ENCODE data around the gene NTHL1. TPM values are rescaled to one million over a fixed set of nuclear protein-coding genes. Genes with fewer than 3 reads are reported as not detected.

The NTHL1 gene
- total RNA-seq, 1 experiment from 2014 or later: 74.7 TPM

GRCh38 chr16:2028620-2029220 lies 18.9 kb downstream of the NTHL1 start:
- H3K9me3 ChIP-seq: no peaks in the 10 kb centered on the region
- no peak for DNase-seq
- H3K36me3 ChIP-seq: no peaks in the 10 kb centered on the region
- H3K27me3 ChIP-seq: no peaks in the 10 kb centered on the region
- H3K4me3 ChIP-seq: no peak overlapping the region

- Histone ChIP-seq H3K9me3 (no peaks in the 10 kb centered on the region), H3K4me3 (no peak overlapping the region), H3K36me3 (no peaks in the 10 kb centered on the region), H3K27me3 (no peaks in the 10 kb centered on the region)
- DNase-seq: no peak
Observed at GRCh38 chr16:2028146-2028545, 19.5 kb downstream of the NTHL1 start.

DNA sequence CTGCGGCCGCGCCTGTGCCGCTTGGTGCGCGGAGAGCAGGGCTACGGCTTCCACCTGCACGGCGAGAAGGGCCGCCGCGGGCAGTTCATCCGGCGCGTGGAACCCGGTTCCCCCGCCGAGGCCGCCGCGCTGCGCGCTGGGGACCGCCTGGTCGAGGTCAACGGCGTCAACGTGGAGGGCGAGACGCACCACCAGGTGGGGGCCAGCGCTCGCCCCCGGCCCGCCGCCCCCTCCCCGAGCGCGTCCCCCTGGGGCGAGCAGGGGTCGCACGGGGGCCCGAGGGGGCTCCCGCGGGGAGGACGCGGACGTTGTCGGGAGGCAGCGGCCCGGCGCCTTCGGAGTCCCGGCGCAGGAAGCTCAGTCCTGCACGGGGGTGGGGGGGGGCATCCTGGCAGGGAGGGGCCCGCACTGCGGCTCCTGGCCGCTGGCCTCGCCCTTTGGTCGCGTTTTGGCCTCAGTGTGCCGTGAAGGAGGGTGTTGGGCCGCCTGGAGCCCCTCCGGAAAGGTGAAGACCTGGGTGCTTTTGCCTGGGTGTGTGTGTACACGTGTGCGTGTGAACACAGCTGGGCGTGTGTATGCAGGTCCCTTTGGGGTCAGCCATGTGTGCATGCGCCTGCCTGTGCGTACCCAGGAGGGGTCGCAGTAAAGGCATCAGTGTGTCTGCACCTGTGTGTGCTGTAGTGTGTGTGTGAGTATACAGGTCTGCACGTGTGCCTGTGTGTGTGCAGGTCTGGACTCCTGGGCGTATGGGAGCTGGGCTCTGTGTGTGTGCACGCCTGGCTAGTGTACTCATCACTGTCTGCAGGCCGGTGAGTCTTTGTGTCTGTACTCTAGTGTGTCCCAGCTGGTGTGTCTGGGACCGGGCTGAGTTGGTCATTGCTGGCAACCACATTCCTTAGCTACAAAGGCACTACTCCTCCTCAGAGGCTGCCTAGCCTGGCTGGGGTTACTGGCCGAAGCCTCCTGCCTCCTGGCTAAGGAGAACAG lies 20.3 kb downstream of the NTHL1 start:
- no peaks in the 10 kb centered on the region for H3K27me3 ChIP-seq
- H3K36me3 ChIP-seq: no peaks in the 10 kb centered on the region
- peak; percentile 39 for DNase-seq
- no peaks in the 10 kb centered on the region for H3K9me3 ChIP-seq
- H3K4me3 ChIP-seq: peak overlapping the region; percentile 38

GRCh38 chr16:2026461-2027023 lies 21.1 kb downstream of the NTHL1 start, which contains the start of gene NHERF2:
NHERF2 (plus strand) TSS chr16:2026902; CDS start chr16:2027006, 104 bp downstream.
- DNase-seq: peak; percentile 37
- no peaks in the 10 kb centered on the region for H3K36me3 ChIP-seq
- peak within 1 kb of the TSS; percentile 38 for H3K4me3 ChIP-seq
- no peaks in the 10 kb centered on the region for H3K9me3 ChIP-seq
- no peaks in the 10 kb centered on the region for H3K27me3 ChIP-seq

GRCh38 chr16:2025878-2026460 lies 21.7 kb downstream of the NTHL1 start:
- H3K27me3 ChIP-seq: no peaks in the 10 kb centered on the region

DNA sequence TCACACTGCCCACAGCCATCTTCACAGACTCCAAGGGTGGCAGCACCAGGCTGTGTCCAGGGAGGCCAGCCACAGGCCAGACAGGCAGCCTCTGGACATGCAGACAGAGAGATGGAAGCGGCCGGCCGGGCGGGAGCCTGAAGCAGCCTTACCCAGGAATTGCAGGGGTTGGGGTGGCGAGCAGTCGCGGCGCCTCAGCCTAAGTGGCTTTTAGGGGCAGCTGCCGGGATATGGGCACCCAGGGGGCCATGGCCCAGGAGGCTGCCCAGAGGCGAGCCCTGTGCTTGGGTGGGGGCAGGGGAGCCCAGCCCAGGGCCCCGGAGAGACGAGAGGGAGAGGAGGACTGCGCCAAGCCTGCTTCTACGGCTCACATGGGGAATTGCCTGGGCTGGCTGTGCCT lies 22.4 kb downstream of the NTHL1 start:
- H3K4me3 ChIP-seq: no peak overlapping the region
- no peak for DNase-seq
- H3K27me3 ChIP-seq: no peaks in the 10 kb centered on the region
- H3K36me3 ChIP-seq: no peaks in the 10 kb centered on the region
- no peaks in the 10 kb centered on the region for H3K9me3 ChIP-seq

More at GRCh38 chr16:2025878-2026460, 21.7 kb downstream of the NTHL1 start:
- no peak for DNase-seq
- peak overlapping the region; percentile 38; the same call in 1 of the 2 replicates for H3K4me3 ChIP-seq
- no peaks in the 10 kb centered on the region for H3K36me3 ChIP-seq
- no peaks in the 10 kb centered on the region for H3K9me3 ChIP-seq

GRCh38 chr16:2024032-2024420 lies 23.6 kb downstream of the NTHL1 start:
- DNase-seq: no peak

DNA sequence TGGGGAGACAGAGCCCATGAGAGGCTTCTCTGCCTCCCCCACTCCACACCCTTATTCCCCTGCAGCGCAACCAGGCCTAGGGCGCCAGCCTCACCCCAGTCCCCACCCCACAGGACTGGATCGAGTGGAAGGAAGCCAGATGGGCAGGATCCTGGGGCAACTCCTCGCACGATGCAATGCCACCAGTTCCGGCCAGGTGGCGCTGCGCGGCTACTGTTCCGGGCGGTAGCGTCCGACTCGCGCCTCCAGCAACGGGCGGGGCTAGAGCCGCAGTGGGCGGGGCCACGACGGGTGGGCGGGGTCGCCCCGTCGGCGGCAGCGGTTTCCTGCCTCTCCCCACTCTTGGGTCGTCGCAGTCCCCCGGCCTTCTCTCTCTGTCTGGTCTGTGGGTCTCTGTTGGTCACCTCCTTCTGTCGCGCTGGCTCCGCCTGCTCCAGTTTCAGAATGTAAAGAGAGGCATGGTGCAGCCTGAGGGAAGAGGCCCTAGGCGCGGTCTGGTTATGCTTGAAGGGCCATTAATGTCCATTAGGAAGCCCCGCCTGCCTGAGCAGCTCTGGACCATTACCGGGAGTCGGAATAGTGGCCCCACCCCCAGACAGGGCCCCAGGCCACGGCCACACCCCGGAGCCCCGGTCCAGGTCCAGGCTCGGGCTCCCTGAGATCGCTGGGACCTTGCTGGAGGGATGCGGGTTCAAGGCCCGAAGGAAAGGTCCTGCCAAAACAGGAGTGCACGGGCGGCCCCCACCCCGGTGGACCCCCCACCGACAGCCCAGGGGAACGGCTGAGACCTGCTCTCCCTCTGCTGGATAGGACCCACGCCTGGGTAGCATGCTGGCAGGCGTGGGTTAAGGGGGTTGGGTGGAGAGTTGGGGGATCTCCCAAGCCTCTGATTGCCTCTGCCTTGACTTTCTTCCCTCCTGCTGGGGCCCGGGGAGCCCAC lies 24.3 kb downstream of the NTHL1 start:
- peak; percentile 91 for DNase-seq
- H3K9me3 ChIP-seq: no peaks in the 10 kb centered on the region
- H3K4me3 ChIP-seq: 0 out of 2 replicates have a peak overlapping the region, but pooled peaks have one; percentile 17
- H3K27me3 ChIP-seq: no peaks in the 10 kb centered on the region
- no peaks in the 10 kb centered on the region for H3K36me3 ChIP-seq

More at GRCh38 chr16:2024032-2024420, 23.6 kb downstream of the NTHL1 start:
- H3K9me3 ChIP-seq: no peaks in the 10 kb centered on the region
- H3K27me3 ChIP-seq: no peaks in the 10 kb centered on the region
- H3K36me3 ChIP-seq: no peaks in the 10 kb centered on the region
- H3K4me3 ChIP-seq: no peak overlapping the region

- no peak overlapping the region for H3K4me3 ChIP-seq
- H3K36me3 ChIP-seq: no peaks in the 10 kb centered on the region
- no peaks in the 10 kb centered on the region for H3K9me3 ChIP-seq
- no peaks in the 10 kb centered on the region for H3K27me3 ChIP-seq
- peak; percentile 60 for DNase-seq
Observed at GRCh38 chr16:2022723-2023091, 24.9 kb downstream of the NTHL1 start.

GRCh38 chr16:2019921-2020831 lies 27.5 kb downstream of the NTHL1 start:
- Histone ChIP-seq H3K9me3 (no peaks in the 10 kb centered on the region), H3K36me3 (no peaks in the 10 kb centered on the region), H3K27me3 (no peaks in the 10 kb centered on the region), H3K4me3 (no peak overlapping the region)
- DNase-seq: no peak

DNA sequence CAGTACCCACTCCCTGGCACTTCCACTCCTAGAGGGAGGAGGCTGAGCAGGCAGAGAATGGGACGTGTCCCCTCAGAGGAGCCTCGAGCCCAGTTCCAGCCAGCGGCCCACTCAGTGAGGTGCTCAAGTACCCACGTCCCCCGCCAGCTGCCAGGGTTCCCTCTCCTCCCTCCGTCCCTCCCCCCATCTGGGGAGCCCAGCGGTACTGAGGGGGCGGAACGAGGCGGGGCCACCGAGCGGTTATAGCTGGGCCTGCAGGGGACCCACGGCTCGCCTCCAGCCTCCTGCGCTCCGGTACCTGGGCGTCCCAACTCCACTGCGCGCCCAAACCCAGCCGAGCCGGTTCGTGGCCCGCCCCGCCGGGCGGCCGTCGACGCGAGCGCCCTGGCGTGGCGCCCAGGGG lies 28.1 kb downstream of the NTHL1 start, which contains the start of gene NPW:
NPW (plus strand) TSS at position 268 of the 403 bp plus-strand sequence.
- H3K36me3 ChIP-seq: no peaks in the 10 kb centered on the region
- no peaks in the 10 kb centered on the region for H3K27me3 ChIP-seq
- DNase-seq: no peak
- H3K4me3 ChIP-seq: no peak within 1 kb of the TSS
- H3K9me3 ChIP-seq: no peaks in the 10 kb centered on the region

DNA sequence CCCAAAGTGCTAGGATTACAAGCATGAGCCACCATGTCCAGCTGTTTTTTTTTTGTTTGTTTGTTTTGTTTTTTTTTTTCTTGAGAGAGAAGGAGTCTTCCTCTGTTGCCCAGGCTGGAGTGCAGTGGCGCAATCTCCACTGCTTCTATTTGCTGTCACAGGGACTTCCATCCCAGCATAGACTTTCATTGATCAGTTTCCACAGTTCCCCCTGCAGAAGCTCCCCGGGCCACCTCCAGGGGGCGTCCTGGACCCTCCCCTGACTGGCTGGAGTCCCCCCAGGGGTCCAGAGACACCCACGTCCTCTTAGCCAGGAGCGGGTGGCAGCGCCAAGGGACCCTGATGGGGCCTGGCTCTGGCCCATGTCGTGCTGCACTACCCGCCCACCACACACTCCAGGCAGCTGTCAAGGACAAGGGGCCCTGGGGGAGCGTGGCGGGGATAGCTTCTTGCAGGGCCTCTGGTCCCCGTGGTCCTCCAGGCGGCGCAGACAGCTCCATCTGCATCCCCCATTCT lies 31.2 kb downstream of the NTHL1 start:
- Histone ChIP-seq H3K36me3 (no peaks in the 10 kb centered on the region), H3K4me3 (no peak overlapping the region), H3K27me3 (no peaks in the 10 kb centered on the region), H3K9me3 (no peaks in the 10 kb centered on the region)
- DNase-seq: no peak

- no peaks in the 10 kb centered on the region for H3K36me3 ChIP-seq
- no peaks in the 10 kb centered on the region for H3K27me3 ChIP-seq
- no peak overlapping the region; the same call in 1 of the 2 replicates for H3K4me3 ChIP-seq
- no peaks in the 10 kb centered on the region for H3K9me3 ChIP-seq
- DNase-seq: no peak
Observed at GRCh38 chr16:2015947-2016208, 31.8 kb downstream of the NTHL1 start.

- H3K9me3 ChIP-seq: no peaks in the 10 kb centered on the region
- DNase-seq: peak; percentile 95
- no peak overlapping the region; the same call in 1 of the 2 replicates for H3K4me3 ChIP-seq
- no peaks in the 10 kb centered on the region for H3K36me3 ChIP-seq
- no peaks in the 10 kb centered on the region for H3K27me3 ChIP-seq
Observed at GRCh38 chr16:2015117-2015946, 32.3 kb downstream of the NTHL1 start.

Measured in MG63 (cell line).